NCI-H187 (cell line): ENCODE measurements around the gene CEBPA.

Source experiments
- DNase-seq, 2 experiments: peaks; one replicate each; lab custom pipeline; 2025; lab: John Stamatoyannopoulos, UW

Gene CEBPA

DNA sequence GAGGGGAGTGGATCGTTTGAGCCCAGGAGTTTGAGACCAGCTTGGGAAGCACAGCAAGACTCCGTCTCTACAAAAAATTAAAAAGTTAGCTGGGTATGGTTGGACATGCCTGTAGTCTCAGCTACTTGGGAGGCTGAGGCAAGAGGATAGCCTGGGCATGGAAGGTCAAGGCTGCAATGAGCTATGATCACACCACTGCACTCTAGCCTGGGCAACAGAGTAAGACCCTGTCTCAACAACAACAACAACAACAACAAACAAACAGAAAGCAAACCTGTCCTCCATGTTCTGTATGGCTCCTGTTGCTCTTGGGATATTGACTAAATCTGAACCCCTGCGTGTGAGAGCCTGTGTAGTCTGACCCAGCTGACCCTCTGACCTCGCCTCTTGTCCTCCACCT lies 14.9 kb downstream of the CEBPA start:
- DNase-seq, result no peak

DNA sequence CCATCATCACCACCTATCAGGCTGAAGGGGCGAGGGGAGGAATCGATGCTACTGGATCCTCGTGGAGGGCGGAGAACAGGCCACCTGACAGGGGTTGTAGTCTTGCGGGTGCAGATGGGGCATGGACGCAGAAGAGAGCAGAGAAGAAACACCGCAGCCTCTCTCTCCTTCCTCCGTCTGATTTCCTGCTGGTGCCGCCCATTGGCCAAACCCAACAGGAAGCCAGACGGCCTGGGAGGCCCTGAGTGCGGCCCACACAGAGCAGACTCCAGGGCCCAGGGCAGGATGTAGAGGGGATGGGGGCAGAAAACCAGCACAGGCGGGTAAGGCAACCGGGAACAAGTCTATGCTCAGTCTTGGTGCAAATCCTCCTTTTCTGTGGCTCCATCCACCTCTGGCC lies 15.4 kb downstream of the CEBPA start:
- no peak for DNase-seq

DNA sequence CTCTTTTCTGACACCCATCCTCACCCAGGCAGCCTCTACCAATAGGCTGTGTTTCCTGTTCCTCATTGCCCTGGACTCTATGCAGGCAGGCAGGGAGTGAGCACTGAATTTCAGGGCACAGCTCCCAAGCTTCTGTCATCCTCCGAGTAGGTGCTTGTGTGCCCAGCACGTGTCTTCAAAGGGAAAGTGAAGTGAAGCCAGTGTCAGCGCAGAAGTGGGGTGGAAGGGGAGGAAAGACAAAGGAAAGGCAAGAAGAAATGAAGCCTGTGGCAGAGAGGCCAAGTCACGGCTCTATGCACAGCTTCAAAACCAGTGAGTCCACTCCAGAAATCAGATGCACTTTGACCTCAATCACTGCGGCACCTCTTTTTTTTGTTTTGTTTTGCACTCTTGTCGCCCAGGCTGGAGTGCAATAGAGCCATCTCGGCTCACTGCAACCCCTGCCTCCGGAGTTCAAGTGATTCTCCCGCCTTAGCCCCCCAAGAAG lies 16.9 kb downstream of the CEBPA start:
- no peak for DNase-seq

DNA sequence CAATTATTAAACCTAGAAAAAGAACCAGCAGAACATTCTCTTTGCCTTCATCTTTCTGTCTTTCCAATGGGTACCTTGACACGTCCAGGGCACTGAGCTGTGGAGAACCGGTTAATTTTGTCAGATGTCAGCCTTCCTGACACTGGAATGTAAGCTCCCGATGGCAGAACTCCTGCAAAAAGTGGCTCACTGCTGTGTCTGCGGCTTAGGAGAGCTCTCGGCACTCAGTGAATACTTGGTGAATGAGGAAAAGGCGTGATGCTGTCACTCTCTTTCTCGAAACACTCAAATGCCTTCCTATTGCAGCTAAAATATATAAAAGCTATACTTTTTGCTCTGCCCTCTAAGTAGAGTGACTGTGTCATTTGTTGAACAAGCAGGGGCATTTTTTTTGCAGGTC lies 17.6 kb downstream of the CEBPA start:
- no peak for DNase-seq

DNA sequence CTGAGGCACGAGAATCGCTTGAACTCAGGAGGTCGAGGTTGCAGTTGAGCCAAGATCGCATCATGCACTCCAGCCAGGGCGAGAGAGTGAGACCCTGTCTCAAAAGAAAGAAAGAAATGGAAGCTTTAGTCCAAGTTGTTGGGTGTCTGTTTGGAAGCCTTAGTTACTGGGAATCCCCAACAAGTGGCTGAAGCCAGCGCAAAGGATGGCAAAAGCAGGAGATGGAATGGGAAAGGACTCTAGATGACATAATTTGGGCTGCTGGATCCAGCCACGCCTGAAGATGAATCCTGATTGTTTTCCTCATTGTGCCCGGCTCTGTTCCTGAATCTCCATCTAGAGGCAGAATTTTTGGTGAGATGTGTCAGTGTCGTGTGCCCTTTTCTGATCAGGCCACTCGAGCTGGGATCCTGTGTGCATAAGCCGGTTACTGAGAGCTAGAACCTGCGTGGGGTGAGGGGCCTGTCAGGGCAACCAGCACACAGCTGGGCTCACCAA lies 18.1 kb downstream of the CEBPA start:
- DNase-seq, result no peak

DNA sequence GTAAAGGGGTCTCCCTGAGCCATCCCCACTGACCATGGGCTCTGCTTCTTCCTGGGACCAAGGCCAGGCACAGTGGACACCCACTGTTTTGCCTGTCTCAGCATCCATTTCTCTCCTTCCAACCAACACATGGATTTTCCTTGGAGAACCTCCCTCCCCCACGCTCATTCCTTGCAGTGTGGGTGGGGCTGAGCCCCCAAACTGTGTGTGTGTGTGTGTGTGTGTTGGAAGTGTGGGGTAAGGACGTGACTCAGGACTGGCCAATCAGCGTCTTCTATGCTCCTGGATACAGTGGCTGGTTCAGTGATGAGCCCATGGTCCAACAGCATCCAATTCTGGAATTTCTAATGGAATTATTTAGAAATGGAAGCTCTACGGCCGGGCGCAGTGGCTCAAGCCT lies 18.7 kb downstream of the CEBPA start:
- no peak for DNase-seq

DNA sequence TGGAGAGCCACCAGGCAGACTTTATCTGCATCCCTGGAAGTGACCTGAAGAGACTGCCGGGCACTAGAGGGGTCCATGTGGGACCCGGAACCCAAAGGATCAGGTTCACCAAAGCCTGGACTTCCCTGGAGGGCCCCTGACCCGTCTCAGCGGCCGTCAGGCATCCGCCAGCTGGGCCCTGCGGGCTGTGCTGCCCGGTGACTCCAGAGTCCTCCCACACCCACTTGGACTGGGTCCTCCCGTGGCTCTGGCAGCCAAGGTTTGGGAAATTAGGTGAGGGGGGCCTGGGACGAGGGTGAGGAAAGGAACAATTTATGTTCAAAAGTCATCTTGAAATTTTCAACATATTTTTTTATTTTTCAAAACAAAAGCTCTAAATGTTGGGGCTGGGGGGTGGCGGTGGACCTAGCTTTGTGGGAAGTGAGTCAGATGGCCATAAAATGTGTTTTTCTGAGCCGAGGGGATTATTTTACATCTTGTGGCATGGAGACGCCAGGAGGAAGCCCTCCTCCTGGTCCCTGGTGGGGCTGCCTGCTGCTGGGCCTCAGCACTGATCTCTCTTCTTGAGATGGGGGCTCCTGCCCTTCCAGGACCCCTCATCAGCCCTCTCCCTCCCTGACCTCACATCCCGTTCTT lies 20.2 kb downstream of the CEBPA start:
- no peak for DNase-seq

DNA sequence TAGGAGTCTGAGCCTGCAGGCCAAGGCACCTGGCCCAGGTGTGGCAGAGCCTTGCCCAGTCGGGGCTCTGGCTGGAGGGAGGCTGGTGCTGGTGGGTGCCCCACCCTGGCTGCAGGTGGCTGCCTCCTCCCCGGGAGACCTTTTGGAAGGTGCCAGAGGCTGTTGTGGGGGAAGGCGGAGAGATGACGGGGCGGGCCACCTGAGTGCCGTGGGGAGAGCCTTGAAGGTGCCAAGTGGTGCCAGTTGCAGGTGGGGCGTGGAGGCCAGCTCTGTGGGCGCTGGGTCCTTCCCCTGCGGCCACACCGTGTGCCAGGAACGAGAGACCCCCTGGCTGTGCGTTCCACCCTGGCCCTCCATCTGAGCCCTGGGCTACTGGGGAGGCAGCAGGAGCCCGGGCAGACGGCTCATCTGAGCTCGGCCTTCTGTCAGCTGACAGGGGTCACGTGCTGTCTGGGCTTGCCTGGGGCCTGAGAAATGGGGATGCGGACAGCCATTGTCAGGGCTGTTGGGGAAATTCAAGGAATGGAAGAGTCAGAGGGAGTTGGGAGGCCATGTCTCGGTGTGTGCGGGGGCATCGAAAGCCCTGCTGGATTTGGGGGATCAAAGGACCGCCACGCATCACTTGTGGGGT lies 20.9 kb downstream of the CEBPA start:
- DNase-seq, result no peak

DNA sequence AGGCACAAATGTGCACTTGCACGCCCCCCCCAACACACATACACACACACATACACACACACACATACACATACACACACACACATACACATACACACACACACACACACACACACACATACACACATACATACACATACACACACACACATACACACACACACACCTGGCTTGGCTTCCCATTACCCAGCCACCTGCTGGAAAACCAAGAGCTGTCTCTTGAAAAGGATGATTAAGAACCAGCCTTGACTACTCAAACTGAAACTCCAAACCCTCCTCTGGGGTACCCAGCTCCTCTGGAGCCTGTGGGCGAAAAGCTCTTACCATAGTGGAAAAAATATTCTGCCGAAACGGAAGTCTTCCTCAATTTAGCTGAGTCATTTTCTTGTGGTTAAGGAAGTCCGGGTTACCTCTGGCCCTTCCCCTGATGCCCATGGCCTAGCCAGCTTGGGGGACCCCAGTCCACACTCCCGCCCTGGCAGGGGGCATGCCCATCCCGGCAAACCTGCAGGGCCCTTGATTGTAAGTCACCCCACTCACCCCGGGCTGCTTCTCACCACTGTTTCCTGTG lies 21.9 kb downstream of the CEBPA start:
- DNase-seq, result peak in 1 of 2 experiments; percentile 15

DNA sequence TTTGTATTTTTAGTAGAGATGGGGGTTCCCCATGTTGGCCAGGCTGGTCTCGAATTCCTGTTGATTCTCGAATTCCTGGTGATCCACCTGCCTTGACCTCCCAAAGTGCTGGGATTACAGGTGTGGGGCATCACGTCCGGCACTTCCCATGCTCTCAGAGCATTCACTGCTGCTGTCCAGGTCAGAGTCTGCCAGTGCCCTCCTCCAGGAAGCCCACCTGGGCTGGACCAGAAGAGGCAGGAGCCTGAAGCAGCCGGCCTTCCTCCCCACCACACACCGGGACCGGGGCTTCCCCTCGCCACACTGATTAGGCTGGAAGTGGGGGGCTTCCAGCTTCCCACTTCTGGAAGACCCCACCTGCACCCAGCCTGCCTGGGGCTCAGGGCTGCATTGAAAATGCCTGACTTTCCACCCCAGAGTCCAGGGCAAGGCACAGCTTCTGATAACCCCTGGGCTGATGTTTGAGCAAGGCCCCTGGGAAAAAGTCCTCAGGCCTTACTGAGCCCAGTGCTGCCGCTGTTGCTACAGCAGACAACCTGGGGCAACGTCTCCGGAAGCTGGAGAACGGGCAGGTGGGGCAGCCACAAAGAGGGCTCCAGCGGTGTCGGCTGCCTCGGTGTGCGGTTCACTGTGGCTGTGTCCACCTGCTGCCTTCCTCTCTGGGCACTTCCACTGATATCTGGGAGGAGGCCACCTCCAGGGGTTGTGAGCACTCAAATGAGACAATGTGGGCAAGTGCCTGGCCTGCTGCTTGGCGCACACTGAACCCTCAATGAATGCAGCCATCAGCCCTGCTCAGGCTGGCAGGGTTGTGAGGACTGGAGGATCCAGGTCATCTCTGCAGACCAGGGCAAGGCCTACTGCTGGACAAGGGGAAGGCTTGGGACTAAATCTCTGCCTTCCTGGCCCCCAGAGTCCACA lies 22.6 kb downstream of the CEBPA start:
- DNase-seq, result no peak

DNA sequence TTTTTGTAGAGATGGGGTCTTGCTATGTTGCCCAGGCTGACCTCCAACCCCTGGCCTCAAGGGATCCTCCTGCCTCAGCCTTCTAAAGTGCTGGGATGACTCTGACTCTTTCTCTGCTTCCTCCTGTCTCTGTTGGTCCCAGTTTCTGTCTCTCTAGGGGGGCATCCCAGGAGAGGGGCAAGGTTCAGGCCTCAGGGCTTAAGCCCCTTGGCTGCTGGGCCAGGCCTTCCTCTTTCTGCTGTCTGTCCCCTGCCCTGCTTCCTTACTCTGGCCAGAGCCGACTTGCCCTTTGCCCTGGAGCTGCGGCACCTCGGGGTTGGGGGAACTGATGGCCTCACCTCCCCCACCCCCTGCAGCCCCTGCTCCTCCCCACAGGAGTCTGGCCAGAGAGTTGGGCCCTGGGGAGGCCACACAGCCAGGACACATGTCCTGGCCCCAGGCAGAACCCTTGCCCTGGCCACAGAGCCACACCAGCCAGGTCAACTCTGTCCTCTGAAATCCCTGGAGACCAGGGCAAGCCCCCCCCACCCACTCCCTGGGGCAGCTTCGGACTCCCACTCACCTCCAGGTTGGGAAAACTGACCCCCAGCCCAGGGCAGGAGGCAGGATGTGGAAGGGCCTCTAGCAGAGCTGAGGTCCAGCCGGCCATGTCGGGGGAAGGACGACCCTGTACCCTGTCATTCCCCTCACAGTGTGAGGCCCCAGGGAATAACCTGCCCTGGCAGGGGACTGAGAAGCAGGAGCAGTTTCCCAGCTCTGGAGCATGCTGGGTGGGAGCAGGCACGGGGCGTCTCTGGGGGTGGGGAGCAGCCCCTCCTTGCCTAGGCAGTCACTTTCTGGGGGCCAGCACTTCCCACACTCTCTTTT lies 23.7 kb downstream of the CEBPA start:
- DNase-seq, result no peak

DNA sequence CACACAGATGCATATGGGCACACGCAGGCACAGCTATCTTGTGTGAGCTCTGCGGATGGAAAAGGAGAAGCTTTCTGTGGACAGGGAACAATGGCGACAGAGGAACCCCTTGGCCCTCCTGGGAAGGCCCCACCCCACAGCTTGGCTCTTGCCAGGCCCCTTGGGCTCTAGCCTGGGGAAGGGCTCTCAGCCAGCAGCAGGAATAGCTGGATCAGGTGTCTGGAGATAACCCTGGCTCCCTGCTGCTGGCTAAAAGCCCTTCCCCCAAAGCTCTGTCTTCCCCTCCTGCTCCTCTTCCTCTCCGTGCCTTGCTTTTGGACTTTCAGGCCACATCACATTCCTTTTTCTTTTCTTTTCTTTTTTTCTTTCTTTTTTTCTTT lies 24.3 kb downstream of the CEBPA start:
- no peak for DNase-seq

DNA sequence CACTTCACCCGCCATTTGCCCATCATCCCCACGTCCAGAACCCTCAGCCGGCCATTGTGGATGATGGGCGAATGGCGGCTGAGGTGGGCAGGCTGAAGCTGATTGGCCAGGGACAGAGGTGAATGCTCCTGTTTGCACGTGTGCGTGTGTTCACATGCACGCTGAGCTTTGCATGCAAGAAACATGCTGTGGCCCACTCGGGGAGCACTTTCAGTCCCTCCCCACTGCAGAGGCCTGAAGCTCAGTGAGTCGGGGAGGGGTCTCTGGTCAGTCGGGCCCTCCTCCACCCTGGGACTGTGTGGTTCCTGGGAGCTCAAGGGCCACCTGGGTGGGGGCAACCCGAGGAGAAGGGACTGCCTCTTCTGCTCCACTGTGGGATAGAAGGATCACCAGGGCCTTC lies 24.9 kb downstream of the CEBPA start:
- no peak for DNase-seq

DNA sequence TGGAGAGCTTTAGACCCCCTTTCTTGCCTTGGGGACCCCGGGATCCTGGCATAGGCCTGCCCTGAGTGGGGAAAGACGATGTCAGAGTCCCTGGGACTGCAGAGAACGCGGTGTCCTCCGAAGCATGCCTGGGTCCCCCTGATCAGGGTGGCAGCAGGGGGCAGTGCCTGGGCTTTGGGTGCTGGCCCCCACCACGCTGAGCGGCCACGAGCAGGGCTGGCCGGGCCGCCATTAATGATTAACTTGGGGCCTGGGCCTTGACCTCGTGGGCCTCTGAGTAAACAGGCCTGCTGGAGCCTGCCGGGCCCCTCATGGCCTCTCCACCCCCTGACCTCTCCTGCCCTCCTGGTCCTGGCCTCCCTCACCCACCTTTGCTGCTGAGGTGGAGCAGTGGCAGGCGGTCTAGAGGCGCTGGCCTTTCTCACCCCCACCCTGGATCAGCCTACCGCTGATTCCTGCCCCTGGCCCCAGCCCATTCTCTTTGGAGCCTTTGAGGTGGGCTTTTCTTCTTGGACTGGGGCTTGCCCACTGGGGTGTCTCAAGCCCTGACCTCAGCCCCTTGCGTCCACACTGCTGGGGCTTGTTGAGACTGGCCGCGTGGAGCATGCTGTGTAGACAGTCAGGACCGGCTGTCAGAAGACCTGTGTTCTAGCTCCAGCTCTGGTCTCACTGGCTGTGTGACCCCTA lies 26.3 kb downstream of the CEBPA start:
- DNase-seq, result no peak

DNA sequence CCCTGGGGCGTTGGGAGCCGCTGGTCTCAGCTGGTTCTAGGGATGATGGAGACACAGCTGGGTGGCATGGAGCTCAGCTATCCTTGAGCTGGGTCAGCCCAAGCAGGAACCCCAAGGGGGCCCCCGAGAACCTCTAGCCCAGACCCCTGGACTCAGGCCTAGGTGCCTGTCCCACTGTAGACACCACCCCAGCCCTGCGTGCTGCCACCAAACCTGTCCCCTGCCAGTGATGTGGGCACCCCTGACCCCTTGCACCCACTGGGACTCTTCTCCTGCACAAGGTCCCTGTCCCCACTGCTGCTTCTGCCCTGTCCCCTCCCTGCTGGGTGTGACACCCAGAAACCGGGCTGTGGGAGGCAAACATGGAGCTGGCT lies 26.8 kb downstream of the CEBPA start:
- no peak for DNase-seq

DNA sequence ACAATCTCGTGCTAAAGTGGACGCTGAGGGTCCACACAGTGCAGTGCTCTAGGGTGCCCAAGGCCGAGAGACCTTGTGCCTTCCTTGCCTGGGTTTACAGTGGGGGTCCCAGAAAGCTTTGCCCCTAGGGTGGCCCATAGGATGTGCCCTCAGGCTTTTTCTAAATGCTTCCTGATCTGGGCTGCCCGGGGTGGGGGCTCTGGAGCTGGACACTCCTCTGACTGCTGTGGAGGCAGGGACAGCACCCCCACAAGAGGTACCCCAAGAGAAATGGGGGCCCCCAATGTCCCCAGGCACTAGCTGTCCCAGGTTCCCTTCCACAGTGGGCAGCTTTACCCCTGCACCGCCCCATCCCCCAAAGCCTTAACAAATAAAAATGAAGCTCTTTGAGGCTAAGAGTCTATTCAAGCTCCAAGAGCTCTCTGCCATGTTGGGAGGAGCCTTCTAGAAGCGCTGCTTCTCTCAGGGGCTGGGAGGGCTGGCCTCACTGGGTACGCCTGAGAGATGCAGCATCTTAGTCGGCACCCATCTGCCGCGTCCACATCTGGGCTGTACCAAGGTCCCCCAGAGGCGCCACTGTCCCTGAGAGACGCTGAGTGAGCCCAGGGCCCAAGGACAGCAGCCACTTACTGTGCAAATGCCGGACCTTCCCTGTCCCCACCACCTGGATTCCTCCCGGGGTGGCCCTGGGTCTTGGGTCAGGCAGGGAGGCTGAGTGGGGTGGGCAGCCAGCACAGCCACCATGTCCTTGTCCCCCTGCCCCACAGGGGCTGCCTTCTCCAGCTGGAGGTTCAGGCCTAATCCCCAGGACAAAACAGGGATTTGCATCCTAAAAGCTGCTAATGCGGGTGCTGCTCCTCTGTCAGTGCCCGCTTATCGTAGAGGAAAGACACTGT lies 27.4 kb downstream of the CEBPA start:
- no peak for DNase-seq

DNA sequence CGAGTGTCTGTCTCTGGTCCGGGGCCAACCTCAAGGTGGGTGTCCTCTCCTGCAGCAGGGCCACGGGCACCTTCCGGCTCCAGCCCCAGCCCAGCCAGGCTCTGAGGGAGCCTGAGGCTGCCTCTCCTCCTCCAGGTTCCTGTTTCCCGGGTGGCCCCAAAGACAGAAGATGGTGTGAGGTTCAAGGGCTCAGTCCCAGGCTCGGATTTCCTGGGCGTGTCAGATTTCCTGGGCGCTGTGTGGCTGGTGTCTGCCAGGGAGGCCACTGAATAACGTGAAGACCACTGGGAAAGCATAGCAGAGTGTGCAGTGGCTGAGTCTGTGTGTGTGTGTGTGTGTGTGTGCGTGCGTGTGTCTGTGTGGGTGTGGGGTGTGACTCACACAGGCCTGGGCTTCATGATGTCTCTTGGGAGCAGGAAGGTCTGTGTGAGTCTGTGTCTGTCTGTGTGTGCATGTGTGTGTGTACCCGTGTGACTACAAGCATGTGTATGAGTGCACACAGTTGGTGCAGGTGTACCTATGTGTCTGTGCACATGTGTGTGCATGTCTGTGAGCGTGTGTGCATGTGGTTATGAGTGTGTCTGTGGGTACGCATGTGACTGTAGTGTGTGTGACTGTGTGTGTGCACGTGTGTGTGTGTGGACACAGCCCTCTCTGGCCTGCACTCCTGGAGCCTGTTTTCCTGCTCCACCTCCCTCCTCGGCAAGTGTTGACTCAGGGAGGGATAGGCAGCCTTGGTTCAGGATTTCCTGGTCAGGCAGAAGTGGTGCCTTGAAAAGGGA lies 28.3 kb downstream of the CEBPA start:
- DNase-seq, result peak in 1 of 2 experiments; percentile 52

DNA sequence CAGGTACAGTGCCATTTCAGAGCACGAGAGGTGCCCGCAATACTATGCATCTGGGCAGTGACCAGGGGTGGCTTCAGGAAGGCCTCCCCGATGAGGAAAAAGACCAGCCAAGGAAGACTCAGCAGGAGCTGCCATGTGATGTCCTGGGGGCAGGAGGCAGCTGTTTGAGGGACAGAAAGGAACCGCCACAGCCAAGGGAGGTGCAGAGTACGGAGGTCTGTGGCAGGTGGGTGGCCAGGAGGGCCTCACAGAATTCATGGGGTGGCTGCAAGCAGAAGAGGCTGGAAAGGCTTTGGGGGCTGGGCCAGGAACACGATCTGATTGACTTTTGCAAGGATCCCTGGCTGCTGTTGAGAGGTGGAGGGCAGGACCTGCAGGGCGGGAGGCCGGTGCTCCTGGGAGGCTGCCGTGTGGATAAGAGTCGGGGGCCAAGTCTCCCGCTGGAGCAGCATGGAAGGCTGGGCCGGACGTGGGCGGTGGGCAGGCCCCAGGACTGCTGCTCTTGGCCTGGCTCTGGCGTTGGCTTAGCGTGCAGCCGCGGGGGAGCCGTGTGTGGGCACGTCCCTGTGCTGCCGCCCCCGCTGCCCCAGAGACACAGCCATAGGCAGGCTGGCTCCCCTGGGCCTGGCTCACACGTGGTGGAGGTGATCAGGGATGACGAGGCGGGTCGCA lies 29.1 kb downstream of the CEBPA start:
- no peak for DNase-seq
